Panc1 (cell line): ENCODE results near the gene SEBOX. TPM values are rescaled to one million over a fixed set of nuclear protein-coding genes. Genes with fewer than 3 reads are reported as not detected.
A peak's percentile ranks its signal among the peaks of the same experiment; 100 is the strongest.

Experiments used
- ATAC-seq: fragments of 200-7000 bp; cut with Tn5 transposase; 2 replicates; pipeline ENCODE4 v1.9.1; 2020; ENCODE audit warnings: mild to moderate bottlenecking, moderate library complexity
- BruUV-seq: library from RNA; stranded (reverse); fragments of 400-500 nt; replicated peaks from 2 replicates; lab custom pipeline; 2021; lab: Mats Ljungman, UMichigan
- CTCF ChIA-PET: fragments of 300-600 bp; sonication (Branson Sonifier 250); formaldehyde crosslinking; loops from one replicate; lab custom pipeline; 2022; ENCODE audit warnings: antibody characterized with exemption; lab: Charles Lee
- POLR2A ChIA-PET: fragments of 300-600 bp; sonication (Branson Sonifier 250); formaldehyde crosslinking; loops from one replicate; lab custom pipeline; 2022; ENCODE audit warnings: antibody characterized with exemption; lab: Charles Lee
- DNase-seq: peaks from one replicate; pipeline ENCODE4 v3.0.0-alpha.2; 2010; ENCODE audit warnings: low read depth, low spot score
- H3K27ac ChIP-seq: 2 replicates; pipeline ENCODE4 v1.5.1; 2011; ENCODE audit warnings: mild to moderate bottlenecking, low read length, inconsistent platforms
- H3K27me3 ChIP-seq: fragments of 200-500 bp; sonication (Bioruptor generic); 2 replicates; pipeline ENCODE4 v1.6.0; 2014; ENCODE audit warnings: low read length, inconsistent platforms; ENCODE audit not compliant: control insufficient read depth, insufficient read depth
- H3K36me3 ChIP-seq: fragments of 200-500 bp; sonication (Bioruptor generic); 2 replicates; pipeline ENCODE4 v1.5.1; 2014; ENCODE audit warnings: inconsistent platforms, mild to moderate bottlenecking, low read length, moderate library complexity; ENCODE audit not compliant: control insufficient read depth, insufficient read depth
- H3K4me1 ChIP-seq: 2 replicates; pipeline ENCODE4 v1.5.1; 2011; ENCODE audit warnings: inconsistent platforms, mild to moderate bottlenecking, low read length, moderate library complexity; ENCODE audit not compliant: control insufficient read depth, insufficient read depth
- H3K4me3 ChIP-seq, 2 experiments: 2 replicates each; pipeline ENCODE4 v1.5.1; 2011 to 2012; ENCODE audit warnings: low read depth in 2 of 2, low read length in 2 of 2, mild to moderate bottlenecking in 2 of 2, inconsistent platforms in 1 of 2, moderate library complexity in 1 of 2
- H3K9me3 ChIP-seq: fragments of 200-500 bp; sonication (Bioruptor generic); 2 replicates; pipeline ENCODE4 v1.5.1; 2014; ENCODE audit warnings: low read depth, mild to moderate bottlenecking, inconsistent platforms, low read length, moderate library complexity; ENCODE audit not compliant: control insufficient read depth, insufficient read depth
- POLR2AphosphoS5 ChIP-seq: IDR thresholded peaks from 2 replicates; pipeline ENCODE4 v1.6.1; 2012; ENCODE audit warnings: mild to moderate bottlenecking, low read depth, low read length, moderate library complexity
- SIN3A ChIP-seq: IDR thresholded peaks from 2 replicates; pipeline ENCODE4 v1.6.1; 2012; ENCODE audit warnings: low read depth, mild to moderate bottlenecking, low read length, moderate library complexity, borderline replicate concordance; ENCODE audit not compliant: insufficient read depth
- TCF7L2 ChIP-seq: IDR thresholded peaks from 2 replicates; pipeline ENCODE4 v1.6.1; 2011; ENCODE audit warnings: mild to moderate bottlenecking, low read depth, low read length, inconsistent platforms
- in situ Hi-C: cut with HindIII; loops from 2 replicates; pipeline ENCODE4 v1.10.0; 2016; ENCODE audit warnings: low sequenced_read_pairs, low pct_unique_long_range_greater_than_20kb
- intact Hi-C: fragments of 100-400 bp; cut with micrococcal nuclease; formaldehyde crosslinking; loops from one replicate; pipeline ENCODE4 v1.10.0; 2022; ENCODE audit not compliant: unreplicated experiment
- total RNA-seq: library from RNA; stranded (reverse); gene quantifications from one replicate; pipeline ENCODE4 v1.2.1, GENCODE V29; 2021; ENCODE audit not compliant: unreplicated experiment
- TF ChIP-seq, protein P1 (sequence below), 2 experiments: IDR thresholded peaks; 2 replicates each; pipeline ENCODE4 v1.6.1; 2011 to 2012; ENCODE audit warnings: low read depth in 2 of 2, control low read depth in 1 of 2, low read length in 1 of 2, mild to moderate bottlenecking in 1 of 2, moderate library complexity in 1 of 2; ENCODE audit not compliant: insufficient read depth in 1 of 2
- TF ChIP-seq, protein P2 (sequence below): fragments of 450-650 bp; IDR thresholded peaks from 2 replicates; pipeline ENCODE4 v1.5.1; 2017; ENCODE audit warnings: mild to moderate bottlenecking

SEBOX gene
- total RNA-seq, 1 experiment from 2014 or later = not detected

DNA sequence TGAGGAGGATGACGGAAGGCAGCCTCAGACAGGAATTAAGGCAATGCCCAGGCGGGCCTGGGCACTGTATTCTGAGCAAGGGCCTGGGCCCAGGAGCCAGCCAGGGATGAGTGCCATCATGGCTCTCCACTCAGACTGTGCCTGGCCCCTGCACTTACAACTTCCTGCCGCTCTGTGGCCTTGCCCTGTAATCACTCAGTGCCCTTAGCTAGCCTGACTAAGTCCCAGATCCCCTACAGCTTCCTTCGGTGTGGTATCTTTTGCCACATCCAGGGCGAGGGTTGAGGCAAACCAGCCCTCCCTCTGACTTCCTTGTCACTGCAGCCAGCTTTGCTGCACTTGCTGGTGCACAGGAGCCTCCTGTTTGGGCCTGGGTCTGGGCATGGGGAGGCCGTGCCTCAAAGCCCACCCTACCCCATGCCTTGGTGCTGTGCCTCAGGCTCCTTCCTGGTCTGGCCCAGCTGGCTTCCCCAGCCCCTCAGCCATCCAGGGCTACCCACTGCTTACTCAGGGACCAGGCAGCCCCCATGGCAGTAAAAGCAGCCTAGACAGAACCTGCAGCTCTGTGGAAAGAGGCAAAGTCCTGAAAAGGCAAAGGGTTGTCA lies 31.7 kb upstream of the SEBOX start:
- Histone ChIP-seq H3K4me3 (no peak overlapping the region), H3K9me3 (no peaks in the 10 kb centered on the region), H3K4me1 (peaks cover 8% of the 10 kb centered on the region; the same call in 1 of the 2 replicates), H3K27me3 (no peaks in the 10 kb centered on the region), H3K27ac (no peak overlapping the region), H3K36me3 (no peaks in the 10 kb centered on the region)
- ATAC-seq (peak; percentile 50; the same call in 1 of the 2 replicates), DNase-seq (no peak)
- in situ Hi-C loops = no loop called here
- CTCF ChIA-PET = interaction anchor here (1.0 kb wide), 1 partner anchor 20 kb away, joined by 3 read pairs; no protein-coding TSS in a partner anchor
- intact Hi-C loops = no loop called here
- no TSS peak for BruUV-seq
- POLR2A ChIA-PET = no interaction called here
- TF ChIP-seq, protein P1, sequence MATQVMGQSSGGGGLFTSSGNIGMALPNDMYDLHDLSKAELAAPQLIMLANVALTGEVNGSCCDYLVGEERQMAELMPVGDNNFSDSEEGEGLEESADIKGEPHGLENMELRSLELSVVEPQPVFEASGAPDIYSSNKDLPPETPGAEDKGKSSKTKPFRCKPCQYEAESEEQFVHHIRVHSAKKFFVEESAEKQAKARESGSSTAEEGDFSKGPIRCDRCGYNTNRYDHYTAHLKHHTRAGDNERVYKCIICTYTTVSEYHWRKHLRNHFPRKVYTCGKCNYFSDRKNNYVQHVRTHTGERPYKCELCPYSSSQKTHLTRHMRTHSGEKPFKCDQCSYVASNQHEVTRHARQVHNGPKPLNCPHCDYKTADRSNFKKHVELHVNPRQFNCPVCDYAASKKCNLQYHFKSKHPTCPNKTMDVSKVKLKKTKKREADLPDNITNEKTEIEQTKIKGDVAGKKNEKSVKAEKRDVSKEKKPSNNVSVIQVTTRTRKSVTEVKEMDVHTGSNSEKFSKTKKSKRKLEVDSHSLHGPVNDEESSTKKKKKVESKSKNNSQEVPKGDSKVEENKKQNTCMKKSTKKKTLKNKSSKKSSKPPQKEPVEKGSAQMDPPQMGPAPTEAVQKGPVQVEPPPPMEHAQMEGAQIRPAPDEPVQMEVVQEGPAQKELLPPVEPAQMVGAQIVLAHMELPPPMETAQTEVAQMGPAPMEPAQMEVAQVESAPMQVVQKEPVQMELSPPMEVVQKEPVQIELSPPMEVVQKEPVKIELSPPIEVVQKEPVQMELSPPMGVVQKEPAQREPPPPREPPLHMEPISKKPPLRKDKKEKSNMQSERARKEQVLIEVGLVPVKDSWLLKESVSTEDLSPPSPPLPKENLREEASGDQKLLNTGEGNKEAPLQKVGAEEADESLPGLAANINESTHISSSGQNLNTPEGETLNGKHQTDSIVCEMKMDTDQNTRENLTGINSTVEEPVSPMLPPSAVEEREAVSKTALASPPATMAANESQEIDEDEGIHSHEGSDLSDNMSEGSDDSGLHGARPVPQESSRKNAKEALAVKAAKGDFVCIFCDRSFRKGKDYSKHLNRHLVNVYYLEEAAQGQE (IDR thresholded peaks at IDR 0.05; ENCODE audit: insufficient read depth in 1 of 2, low read depth in 2 of 2, low read length in 1 of 2) = no peak
- TF ChIP-seq POLR2AphosphoS5 (no peak), SIN3A (no peak), TCF7L2 (no peak)
- TF ChIP-seq, protein P2, sequence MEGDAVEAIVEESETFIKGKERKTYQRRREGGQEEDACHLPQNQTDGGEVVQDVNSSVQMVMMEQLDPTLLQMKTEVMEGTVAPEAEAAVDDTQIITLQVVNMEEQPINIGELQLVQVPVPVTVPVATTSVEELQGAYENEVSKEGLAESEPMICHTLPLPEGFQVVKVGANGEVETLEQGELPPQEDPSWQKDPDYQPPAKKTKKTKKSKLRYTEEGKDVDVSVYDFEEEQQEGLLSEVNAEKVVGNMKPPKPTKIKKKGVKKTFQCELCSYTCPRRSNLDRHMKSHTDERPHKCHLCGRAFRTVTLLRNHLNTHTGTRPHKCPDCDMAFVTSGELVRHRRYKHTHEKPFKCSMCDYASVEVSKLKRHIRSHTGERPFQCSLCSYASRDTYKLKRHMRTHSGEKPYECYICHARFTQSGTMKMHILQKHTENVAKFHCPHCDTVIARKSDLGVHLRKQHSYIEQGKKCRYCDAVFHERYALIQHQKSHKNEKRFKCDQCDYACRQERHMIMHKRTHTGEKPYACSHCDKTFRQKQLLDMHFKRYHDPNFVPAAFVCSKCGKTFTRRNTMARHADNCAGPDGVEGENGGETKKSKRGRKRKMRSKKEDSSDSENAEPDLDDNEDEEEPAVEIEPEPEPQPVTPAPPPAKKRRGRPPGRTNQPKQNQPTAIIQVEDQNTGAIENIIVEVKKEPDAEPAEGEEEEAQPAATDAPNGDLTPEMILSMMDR = no peak

DNA sequence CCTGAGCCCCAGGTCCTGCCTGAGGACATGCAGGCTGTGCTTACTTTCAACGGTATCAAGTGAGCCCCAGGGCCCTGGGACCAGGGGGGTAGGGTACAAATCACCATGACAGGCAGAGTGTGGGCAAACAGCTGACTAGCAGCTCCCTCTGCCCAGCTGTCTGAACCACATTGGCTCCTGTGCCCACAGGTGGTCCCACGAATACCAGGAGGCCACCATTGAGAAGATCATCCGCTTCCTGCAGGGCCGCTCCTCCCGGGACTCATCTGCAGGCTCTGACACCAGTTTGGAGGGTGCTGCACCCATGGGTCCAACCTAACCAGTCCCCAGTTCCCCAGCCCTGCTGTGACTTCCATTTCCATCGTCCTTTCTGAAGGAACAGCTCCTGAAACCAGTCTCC lies 31.0 kb upstream of the SEBOX start:
- CTCF ChIA-PET = no interaction called here
- Histone ChIP-seq H3K36me3 (no peaks in the 10 kb centered on the region), H3K4me1 (peaks cover 8% of the 10 kb centered on the region; the same call in 1 of the 2 replicates), H3K27me3 (no peaks in the 10 kb centered on the region), H3K4me3 (no peak overlapping the region), H3K9me3 (no peaks in the 10 kb centered on the region), H3K27ac (no peak overlapping the region)
- POLR2A ChIA-PET = no interaction called here
- DNase-seq (no peak), ATAC-seq (no peak)
- in situ Hi-C loops (no loop called here), intact Hi-C loops (no loop called here)
- TF ChIP-seq, protein P1 (IDR thresholded peaks at IDR 0.05; ENCODE audit: insufficient read depth in 1 of 2, low read depth in 2 of 2, low read length in 1 of 2) = no peak
- TF ChIP-seq, protein P2 = no peak
- no peak for TF ChIP-seq TCF7L2
- TF ChIP-seq POLR2AphosphoS5 = no peak
- no peak for TF ChIP-seq SIN3A
- no TSS peak for BruUV-seq
